ENCODE results near the gene COL7A1.

COL7A1 gene

DNA sequence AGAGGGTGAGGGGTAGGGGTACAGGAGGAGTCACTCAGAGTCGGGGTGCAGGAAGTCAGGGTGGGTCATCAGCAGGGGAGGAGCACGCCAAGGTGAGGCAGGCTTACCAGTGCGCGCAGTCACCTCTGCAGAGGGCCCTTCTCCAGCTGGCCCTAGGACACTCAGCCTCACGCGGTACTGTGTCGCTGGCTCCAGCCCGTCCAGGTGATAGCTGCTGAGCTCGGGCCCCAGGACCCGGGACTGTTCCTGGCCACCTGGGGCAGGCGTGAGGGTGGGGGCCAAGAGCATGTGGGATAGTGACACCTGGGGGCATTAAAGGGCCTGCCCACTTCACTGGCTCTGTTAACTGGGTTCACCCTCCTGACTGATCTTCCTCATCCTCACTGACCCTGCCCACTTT is 7.4 kb downstream of the COL7A1 start:
- no peak for DNase-seq

DNA sequence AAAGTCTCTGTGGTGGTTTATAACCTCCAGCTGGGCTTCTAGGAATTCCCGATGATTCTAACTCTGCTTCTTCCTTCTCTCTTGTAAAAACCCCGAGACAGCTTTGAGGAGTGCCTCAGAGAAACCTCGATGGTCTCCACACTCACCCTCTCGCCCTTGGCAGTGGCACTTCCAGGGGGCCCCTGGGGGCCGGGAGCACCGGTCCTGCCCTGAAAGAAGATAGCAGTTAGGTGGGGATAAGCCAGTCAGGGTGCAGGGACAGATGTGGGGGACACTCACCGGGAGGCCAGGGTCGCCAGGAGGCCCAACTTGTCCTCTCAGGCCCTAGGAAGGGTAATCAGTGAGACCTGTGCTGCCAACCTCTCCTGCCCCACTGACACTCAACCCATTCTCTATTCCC is 9.7 kb downstream of the COL7A1 start:
- DNase-seq, result no peak

GRCh38 chr3:48584836-48585235 is 10.3 kb downstream of the COL7A1 start:
- no peak for DNase-seq

DNA sequence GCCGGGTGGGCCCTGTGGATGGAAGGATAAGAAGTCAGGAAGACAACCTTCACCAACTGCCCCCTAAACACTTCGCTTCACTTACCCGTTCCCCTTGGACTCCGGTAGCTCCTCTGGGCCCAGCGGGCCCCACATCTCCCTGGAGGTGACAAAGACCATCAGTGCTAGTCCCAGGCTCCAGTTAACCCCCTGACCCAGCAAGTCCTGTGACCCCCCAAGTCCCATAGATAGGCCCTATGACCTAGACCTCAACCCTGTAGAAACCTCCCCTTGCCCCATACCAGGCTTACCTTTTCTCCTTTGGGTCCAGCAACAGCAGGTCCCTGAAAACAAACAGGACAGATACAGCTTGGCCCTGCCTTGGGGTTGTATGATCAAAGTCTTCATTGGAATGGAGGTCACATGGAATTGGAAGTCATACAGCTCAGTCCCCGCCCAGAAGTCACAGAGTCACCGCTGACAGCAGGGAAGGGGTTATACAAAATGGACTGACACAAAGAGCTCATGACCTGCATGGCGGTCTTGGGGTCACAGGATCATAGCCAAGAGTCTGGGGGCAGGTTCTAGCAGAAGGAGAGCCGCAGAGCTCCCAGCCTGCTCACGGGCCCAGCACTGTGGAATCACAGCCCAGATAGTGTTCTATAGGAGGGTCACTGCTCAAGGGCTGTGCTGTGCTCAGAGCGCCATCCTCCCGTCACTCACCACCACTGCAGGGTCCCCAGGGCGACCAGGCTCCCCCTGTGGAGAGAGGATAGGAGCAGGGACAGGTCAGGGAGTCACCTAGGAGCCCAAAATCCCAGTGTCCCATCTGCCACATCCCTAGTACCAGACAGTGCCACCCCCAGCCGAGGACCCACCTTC is 13.3 kb downstream of the COL7A1 start:
- no peak for DNase-seq

- no peak for DNase-seq
These were observed 18.5 kb downstream of the COL7A1 start for GRCh38 chr3:48576647-48577046.

GRCh38 chr3:48575366-48575765 is 19.8 kb downstream of the COL7A1 start:
- no peak for DNase-seq

DNA sequence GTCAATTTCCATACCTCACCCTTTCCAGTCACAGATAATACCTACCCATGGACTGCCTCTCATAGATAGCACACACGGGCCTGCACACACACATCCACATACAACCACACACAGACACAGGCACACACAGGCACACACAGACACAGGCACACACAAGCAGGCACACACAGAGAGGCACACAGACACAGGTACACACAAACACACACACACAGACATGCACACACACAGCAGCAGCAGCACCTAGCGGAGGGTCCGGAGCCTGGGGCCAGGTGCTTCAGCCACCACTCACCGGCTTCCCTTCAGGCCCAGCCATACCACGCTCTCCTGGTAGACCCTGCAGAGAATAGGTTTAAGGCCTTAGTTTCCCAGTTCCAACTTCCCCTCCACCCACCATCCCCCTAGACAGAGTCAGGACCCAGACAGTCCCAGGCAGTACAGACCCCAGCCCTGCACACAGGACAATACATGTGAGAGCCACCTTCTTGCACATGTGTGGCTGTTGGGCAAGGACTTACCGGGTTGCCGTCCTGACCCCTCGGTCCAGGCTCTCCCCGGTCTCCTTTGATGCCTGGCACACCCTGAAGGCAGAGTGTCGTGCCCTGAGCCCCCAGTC is 21.1 kb downstream of the COL7A1 start:
- no peak for DNase-seq

- no peak for DNase-seq
These were observed 22.6 kb downstream of the COL7A1 start for GRCh38 chr3:48572517-48572916.

DNA sequence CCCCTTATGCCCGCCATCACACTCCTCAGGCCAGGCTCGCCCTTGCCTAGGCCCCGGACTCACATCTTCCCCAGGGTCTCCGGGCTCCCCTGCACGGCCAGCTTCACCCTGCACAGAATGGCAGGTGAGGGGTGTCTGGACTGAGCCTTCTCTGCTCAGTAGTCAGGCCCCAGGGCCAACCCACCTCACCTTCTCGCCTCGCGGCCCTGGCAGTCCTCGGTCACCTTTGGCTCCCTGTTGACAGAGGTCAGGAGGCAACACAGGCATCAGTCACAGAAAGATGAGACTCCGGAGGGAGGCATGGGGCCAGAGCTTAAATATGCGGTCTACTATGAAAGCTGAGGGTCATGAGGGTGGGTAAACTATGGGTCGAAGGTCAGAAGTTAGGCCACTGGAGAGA is 23.2 kb downstream of the COL7A1 start:
- DNase-seq, result no peak

GRCh38 chr3:48569808-48570450 is 25.2 kb downstream of the COL7A1 start:
- DNase-seq, result no peak

DNA sequence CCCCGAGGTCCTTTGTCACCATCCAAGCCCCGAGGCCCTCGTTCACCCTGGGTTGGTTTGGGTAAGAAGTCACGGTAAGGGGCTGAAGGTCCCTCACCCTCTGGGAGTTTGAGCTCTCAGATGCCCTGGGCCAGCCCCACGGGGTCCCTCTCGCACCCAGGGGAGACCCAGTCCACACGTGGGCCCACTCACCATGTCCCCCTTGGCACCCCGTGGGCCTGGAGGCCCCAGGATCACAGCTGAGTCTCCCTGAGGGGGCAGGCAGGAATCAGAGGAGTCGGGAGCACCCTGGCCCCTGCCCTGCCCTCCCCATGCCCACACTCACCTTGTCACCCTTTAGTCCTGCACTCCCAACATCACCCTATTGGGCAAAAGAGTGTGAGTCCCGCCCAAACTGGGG is 25.7 kb downstream of the COL7A1 start:
- DNase-seq, result no peak

GRCh38 chr3:48568476-48568875 is 26.7 kb downstream of the COL7A1 start:
- no peak for DNase-seq

- no peak for DNase-seq
These were observed 27.6 kb downstream of the COL7A1 start for GRCh38 chr3:48567500-48567899.

DNA sequence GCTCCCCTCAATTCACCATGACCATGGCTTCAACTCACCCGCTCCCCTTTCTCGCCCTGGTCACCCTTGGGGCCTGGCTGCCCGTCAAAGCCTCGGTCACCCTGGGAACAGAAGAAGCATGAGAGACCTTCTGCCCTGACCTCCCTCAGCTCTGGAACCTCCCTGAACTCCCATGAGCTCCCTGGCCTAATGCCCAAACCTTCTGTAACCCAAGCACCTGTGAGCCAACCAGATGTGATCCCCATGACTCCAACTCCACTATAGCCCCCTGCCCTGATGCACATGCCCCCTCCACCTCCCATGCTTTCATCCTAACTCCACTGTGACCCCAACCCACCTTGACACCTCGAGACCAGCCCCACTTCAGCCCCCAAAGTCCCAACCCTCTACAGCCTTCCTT is 28.0 kb downstream of the COL7A1 start:
- DNase-seq, result no peak

DNA sequence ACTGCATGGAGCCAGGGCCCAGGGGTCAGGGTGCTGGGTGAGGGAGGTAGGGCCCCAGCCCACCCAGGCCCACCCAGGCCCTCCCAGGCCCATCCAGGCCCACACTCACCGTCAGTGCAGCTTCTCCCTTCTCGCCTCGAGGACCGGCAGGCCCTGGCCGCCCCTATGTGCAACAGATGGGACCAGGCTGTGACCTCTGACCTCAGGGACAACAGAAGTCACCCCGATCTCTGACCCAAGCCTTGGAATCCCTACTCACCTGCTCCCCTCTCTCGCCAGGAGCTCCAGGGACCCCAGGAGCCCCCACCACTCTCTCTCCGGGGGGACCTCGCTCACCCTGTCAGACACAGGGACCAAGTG is 28.7 kb downstream of the COL7A1 start:
- no peak for DNase-seq

DNA sequence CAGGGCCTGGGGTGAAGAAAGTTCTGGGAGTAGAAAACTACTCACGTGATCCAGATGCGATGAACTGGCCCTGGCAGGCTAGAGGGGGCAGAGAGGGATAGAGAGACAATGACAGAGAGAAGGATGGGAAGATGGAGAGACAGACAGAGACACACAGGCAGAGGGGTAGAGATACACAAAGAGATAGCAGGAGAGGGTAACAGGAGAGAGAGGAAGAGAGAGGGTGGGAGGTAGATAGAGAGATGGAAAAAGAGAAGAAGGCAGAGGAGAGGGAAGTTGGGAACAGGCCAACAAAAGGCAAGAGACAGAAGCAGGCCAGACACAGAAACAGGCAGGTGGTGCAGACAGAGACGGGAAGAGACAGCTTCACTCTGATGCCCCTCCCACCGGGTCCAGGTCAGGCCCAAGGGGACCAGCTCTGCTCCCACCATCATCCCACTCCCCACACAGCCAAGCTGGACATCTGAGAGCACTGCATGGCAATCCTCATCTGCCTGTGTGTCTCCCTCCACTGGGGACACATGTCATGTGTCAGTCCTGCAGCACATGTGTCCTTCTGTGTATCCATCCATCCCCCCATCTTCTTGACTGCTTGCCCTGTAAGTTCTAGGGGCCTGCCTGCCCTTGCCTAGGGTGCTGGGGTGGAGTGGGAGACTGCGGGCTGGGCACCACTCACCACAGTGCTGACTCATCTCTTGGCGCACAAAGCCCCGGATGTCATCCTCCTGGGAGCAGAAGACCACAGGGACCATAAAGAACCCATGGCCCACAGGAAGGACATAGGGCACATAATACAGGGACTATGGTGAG is 29.3 kb downstream of the COL7A1 start:
- DNase-seq, result no peak

GRCh38 chr3:48565186-48565585 is 29.9 kb downstream of the COL7A1 start:
- no peak for DNase-seq

GRCh38 chr3:48564667-48565066 is 30.5 kb downstream of the COL7A1 start:
- DNase-seq, result no peak

- DNase-seq, result no peak
These were observed 31.1 kb downstream of the COL7A1 start for GRCh38 chr3:48564022-48564421.

- no peak for DNase-seq
These were observed 31.7 kb downstream of the COL7A1 start, which contains the start of gene UCN2 for GRCh38 chr3:48563382-48563918. TSS of gene UCN2 (minus strand) at chr3:48563781. CDS start at chr3:48563124, 657 bp downstream.

- no peak for DNase-seq
These were observed 32.6 kb downstream of the COL7A1 start for GRCh38 chr3:48562367-48563095.

DNA sequence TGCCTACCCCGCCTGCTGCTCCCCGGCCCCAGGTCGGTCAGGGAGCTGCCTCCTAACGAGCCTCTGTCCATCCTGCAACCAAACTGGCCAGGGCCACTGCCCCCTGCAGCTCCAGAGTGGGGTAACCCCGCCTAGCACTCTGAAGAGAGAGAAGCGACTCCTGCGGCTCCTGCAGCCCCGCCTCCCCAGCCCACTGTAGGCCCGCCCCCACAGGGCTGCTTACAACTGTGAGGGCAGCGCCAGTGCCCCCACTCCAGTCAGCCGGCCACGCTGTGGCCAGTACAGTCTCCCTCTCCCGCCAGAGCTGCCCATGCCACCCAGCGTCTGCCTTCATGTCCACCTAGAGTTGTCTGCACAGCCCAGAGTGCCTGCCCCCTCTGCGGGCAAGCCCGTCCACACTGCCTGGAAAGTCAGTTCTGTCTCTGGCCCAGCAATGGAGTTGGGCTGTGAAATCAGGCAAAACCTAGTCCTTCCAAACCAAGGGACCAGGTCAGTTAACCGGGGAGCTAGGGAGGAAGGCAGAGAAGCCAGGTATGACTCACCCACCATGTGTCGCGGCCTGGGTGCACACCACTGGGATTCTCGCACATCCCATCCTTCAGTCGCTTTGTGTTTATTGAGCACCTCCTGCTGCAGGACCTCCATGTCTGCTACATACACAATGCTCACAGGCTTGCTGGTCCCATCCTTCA is 33.9 kb downstream of the COL7A1 start:
- no peak for DNase-seq

Measured in activated CD4-positive, alpha-beta T cell treated with anti-CD3 and anti-CD28 coated beads for 1 hour (primary cell).